Neural crest cell (in vitro differentiated cells): ENCODE results near the gene INSC. TPM values are rescaled to one million over a fixed set of nuclear protein-coding genes. Genes with fewer than 3 reads are reported as not detected.

Experiments used
- DNase-seq: peaks from one replicate; pipeline ENCODE4 v3.0.0; 2021; ENCODE audit warnings: low read depth, mixed read lengths, low spot score
- H3K27ac Mint-ChIP-seq: one replicate; pipeline ENCODE4 v1.8.0; 2021; ENCODE audit warnings: mild to moderate bottlenecking, mixed read lengths; ENCODE audit not compliant: unreplicated experiment
- H3K27me3 Mint-ChIP-seq: 2 replicates; pipeline ENCODE4 v1.8.0; 2021; ENCODE audit warnings: low read depth, mild to moderate bottlenecking, mixed read lengths
- H3K36me3 Mint-ChIP-seq: 2 replicates; pipeline ENCODE4 v1.8.0; 2021; ENCODE audit warnings: low read depth, mild to moderate bottlenecking, mixed read lengths
- H3K4me1 Mint-ChIP-seq: 2 replicates; pipeline ENCODE4 v1.8.0; 2021; ENCODE audit warnings: mixed read lengths
- H3K4me3 Mint-ChIP-seq: one replicate; pipeline ENCODE4 v1.8.0; 2021; ENCODE audit warnings: mild to moderate bottlenecking, mixed read lengths
- H3K9me3 Mint-ChIP-seq: 2 replicates; pipeline ENCODE4 v1.8.0; 2021; ENCODE audit warnings: mixed read lengths
- total RNA-seq: library from RNA; stranded (reverse); gene quantifications from 2 replicates; pipeline ENCODE4 v1.2.1, GENCODE V29; 2021
- TF ChIP-seq, protein P1 (sequence below): fragments of 200-600 bp; sonication (generic); conservative IDR thresholded peaks from 2 replicates; pipeline ENCODE4 v1.5.0; 2021; ENCODE audit warnings: antibody characterized with exemption, mild to moderate bottlenecking

Gene INSC
- total RNA-seq, 1 donor from 2014 or later: 2.6 TPM

DNA sequence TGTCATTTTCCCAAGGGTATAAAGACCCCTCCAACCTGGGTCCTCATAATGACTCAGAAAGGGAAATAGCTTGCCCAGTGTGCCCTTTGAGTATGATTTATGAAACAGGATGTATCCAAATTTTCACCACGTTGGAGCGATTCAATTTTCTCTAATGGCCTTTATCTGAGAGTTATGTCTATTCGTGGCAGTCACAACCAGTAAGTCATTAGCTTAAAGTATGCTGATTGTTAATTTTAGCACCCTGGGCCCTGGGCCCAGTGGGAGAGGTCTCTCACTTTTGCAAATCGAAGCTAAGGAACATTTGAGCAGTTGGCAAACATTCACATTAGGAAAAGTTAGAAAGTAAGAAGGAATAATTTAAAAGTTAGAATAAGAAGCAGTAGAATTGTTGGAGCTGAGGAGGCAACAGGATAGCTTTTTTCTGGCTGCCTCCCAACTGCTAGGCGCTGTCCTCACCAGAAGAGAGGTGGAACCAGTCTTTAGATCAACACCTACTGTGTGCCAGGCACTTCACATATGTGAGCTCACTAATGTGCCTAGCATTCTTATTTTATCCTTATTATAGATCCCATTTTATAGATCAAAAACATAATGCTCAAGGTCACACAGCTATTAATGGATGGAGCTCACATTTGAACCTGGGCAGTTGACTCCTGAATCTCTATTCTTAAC lies 24.5 kb downstream of the INSC start:
- H3K9me3 Mint-ChIP-seq: peaks cover 2% of the 10 kb centered on the region
- TF ChIP-seq, protein P1, sequence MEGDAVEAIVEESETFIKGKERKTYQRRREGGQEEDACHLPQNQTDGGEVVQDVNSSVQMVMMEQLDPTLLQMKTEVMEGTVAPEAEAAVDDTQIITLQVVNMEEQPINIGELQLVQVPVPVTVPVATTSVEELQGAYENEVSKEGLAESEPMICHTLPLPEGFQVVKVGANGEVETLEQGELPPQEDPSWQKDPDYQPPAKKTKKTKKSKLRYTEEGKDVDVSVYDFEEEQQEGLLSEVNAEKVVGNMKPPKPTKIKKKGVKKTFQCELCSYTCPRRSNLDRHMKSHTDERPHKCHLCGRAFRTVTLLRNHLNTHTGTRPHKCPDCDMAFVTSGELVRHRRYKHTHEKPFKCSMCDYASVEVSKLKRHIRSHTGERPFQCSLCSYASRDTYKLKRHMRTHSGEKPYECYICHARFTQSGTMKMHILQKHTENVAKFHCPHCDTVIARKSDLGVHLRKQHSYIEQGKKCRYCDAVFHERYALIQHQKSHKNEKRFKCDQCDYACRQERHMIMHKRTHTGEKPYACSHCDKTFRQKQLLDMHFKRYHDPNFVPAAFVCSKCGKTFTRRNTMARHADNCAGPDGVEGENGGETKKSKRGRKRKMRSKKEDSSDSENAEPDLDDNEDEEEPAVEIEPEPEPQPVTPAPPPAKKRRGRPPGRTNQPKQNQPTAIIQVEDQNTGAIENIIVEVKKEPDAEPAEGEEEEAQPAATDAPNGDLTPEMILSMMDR: no peak
- no peak overlapping the region for H3K27ac Mint-ChIP-seq
- no peak for DNase-seq
- no peaks in the 10 kb centered on the region for H3K27me3 Mint-ChIP-seq
- no peak overlapping the region for H3K4me3 Mint-ChIP-seq
- no peaks in the 10 kb centered on the region for H3K4me1 Mint-ChIP-seq
- H3K36me3 Mint-ChIP-seq: no peaks in the 10 kb centered on the region

DNA sequence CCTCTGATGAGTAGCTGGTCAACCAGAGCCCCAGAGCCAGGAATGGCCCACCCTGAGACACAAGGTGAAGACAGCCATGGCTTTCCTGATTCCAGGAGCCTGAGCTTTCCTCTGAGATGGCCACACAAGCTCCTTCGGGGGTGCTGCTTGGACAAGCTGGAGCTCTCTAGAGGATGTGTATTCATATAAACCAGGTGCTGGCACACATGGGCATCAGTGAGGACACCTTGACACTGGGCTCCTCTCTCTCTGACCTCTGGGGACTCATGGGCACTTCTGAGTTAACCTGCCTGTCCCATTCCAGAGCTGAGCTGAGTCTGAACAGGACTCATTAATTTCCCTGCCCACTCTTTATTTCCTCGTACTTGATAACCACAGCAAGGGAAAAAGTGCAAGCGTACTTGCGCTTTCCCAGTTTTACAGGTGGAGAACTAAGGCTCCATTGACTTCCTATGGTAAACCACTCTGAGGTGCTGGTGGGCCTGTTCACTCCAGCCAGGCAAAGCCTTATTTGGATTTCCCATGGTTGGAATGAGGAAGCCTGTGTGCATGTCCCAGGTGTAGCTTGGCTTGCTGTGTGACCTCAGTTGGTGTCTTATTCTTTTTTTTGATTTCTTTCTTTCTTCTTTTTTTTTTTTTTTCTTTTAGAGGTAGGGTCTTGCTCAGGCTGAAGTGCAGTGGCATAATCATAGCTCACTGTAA lies 25.4 kb downstream of the INSC start:
- DNase-seq: no peak
- H3K4me3 Mint-ChIP-seq: no peak overlapping the region
- no peaks in the 10 kb centered on the region for H3K4me1 Mint-ChIP-seq
- no peaks in the 10 kb centered on the region for H3K27me3 Mint-ChIP-seq
- TF ChIP-seq, protein P1: no peak
- no peaks in the 10 kb centered on the region for H3K36me3 Mint-ChIP-seq
- H3K9me3 Mint-ChIP-seq: peaks cover 2% of the 10 kb centered on the region
- no peak overlapping the region for H3K27ac Mint-ChIP-seq

DNA sequence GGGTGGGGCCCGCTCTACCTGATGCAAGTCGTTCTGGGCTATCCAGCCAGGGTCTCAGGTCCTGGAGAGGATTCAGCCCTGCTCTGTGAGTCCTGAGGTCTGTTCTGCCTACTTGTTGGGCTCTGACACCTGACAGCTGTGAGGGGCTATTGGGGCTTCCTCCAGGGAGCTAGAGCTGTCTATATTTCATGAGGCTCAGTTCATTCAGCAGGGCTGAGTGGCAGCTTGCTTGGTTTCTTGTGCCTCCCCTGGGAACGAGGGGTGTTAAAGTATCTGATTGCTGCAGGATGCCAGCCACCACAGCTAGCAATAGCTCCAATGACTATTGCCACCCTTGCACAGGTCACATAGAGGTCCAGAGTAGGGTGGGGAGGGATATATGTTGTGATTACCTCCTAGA lies 26.7 kb downstream of the INSC start:
- TF ChIP-seq, protein P1: no peak
- Mint-ChIP-seq H3K36me3 (no peaks in the 10 kb centered on the region), H3K27ac (no peak overlapping the region), H3K4me3 (no peak overlapping the region), H3K4me1 (peaks cover 5% of the 10 kb centered on the region), H3K9me3 (peaks cover 2% of the 10 kb centered on the region), H3K27me3 (no peaks in the 10 kb centered on the region)
- DNase-seq: no peak

DNA sequence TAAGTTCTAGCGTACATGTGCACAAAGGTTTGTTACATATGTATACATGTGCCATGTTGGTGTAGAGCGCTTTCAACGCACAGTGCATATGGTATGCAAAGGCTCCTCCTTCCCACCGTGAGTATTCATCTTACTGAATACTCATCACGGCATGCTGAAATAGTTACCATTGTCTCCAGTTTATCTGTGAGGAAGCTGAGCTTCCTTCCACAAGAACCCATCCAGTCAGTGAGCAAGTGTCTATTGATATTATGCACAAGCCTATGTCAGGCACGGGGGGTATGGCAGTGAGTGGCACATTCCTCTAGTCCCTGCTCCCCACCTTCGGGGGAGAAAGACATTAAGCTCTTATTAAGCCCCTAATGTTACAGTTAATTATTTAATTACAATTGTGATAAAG lies 28.1 kb downstream of the INSC start:
- Mint-ChIP-seq H3K4me1 (peaks cover 18% of the 10 kb centered on the region), H3K27ac (no peak overlapping the region), H3K4me3 (no peak overlapping the region), H3K27me3 (no peaks in the 10 kb centered on the region), H3K36me3 (no peaks in the 10 kb centered on the region), H3K9me3 (no peaks in the 10 kb centered on the region)
- DNase-seq: no peak
- TF ChIP-seq, protein P1: no peak

DNA sequence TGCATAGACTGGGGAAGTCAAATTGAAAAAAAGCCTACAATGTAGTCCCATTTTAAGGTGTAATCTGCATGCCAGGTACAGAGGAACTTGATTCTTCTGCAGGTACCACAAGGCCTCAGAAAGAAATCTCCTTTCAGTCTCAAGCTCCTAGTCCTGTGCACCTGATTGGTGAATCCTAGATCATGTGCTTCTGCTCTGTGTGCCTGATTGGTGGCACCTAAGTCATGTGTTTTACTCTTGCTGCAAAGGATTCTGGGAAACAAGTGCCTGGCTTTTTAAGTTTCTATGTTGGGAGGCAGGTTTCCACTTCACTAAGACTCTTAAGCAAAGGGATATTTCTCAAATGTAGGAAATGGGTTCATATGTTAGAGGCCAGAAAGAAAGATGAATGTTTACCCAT lies 29.1 kb downstream of the INSC start:
- Mint-ChIP-seq H3K36me3 (no peaks in the 10 kb centered on the region), H3K9me3 (no peaks in the 10 kb centered on the region), H3K27me3 (no peaks in the 10 kb centered on the region), H3K27ac (no peak overlapping the region), H3K4me3 (no peak overlapping the region), H3K4me1 (peaks cover 26% of the 10 kb centered on the region)
- no peak for DNase-seq
- TF ChIP-seq, protein P1: no peak
